ENCODE results near the gene NEURL1B. TPM values are rescaled to one million over a fixed set of nuclear protein-coding genes. Genes with fewer than 3 reads are reported as not detected.
A peak's percentile ranks its signal among the peaks of the same experiment; 100 is the strongest.

NEURL1B gene
- total RNA-seq, 6 experiments from 2014 or later, result 2.0 to 8.6 (median 7.1) TPM

GRCh38 chr5:172730222-172730621 is 89.2 kb downstream of the NEURL1B start:
- no peak for DNase-seq
- Mint-ChIP-seq H3K4me3 (no peak overlapping the region), H3K27me3 (ENCODE audit: insufficient read depth) (peaks cover 3% of the 10 kb centered on the region), H3K36me3 (ENCODE audit: low read depth) (no peaks in the 10 kb centered on the region), H3K4me1 (ENCODE audit: low read depth) (peaks cover 36% of the 10 kb centered on the region), H3K9me3 (no peaks in the 10 kb centered on the region), H3K27ac (no peak overlapping the region)
- no peak for TF ChIP-seq CTCF (IDR thresholded peaks at IDR 0.05)

GRCh38 chr5:172730981-172731679 is 90.1 kb downstream of the NEURL1B start:
- TF ChIP-seq CTCF (IDR thresholded peaks at IDR 0.05), result no peak
- Mint-ChIP-seq H3K27me3 (ENCODE audit: insufficient read depth) (peaks cover 3% of the 10 kb centered on the region), H3K27ac (peak overlapping the region; percentile 100), H3K4me1 (ENCODE audit: low read depth) (peaks cover 36% of the 10 kb centered on the region), H3K4me3 (no peak overlapping the region; the same call in 1 of the 2 replicates), H3K9me3 (no peaks in the 10 kb centered on the region), H3K36me3 (ENCODE audit: low read depth) (no peaks in the 10 kb centered on the region)
- DNase-seq, result no peak

- H3K4me1 Mint-ChIP-seq (ENCODE audit: low read depth), result peaks cover 36% of the 10 kb centered on the region
- no peak overlapping the region; the same call in 1 of the 2 replicates for H3K4me3 Mint-ChIP-seq
- no peak for DNase-seq
- H3K27me3 Mint-ChIP-seq (ENCODE audit: insufficient read depth), result peaks cover 3% of the 10 kb centered on the region
- peak overlapping the region; percentile 100 for H3K27ac Mint-ChIP-seq
- no peaks in the 10 kb centered on the region for H3K36me3 Mint-ChIP-seq (ENCODE audit: low read depth)
- H3K9me3 Mint-ChIP-seq, result no peaks in the 10 kb centered on the region
- TF ChIP-seq CTCF (IDR thresholded peaks at IDR 0.05), result no peak
These were observed 90.6 kb downstream of the NEURL1B start for GRCh38 chr5:172731680-172732074.

- peaks cover 36% of the 10 kb centered on the region for H3K4me1 Mint-ChIP-seq (ENCODE audit: low read depth)
- DNase-seq, result no peak
These were observed 91.3 kb downstream of the NEURL1B start for GRCh38 chr5:172732201-172732865.

More at GRCh38 chr5:172732201-172732865, 91.3 kb downstream of the NEURL1B start:
- Mint-ChIP-seq H3K27ac (peak overlapping the region; percentile 100), H3K4me3 (peak overlapping the region; percentile 78), H3K36me3 (ENCODE audit: low read depth) (no peaks in the 10 kb centered on the region), H3K9me3 (no peaks in the 10 kb centered on the region), H3K27me3 (ENCODE audit: insufficient read depth) (peaks cover 3% of the 10 kb centered on the region)
- no peak for TF ChIP-seq CTCF (IDR thresholded peaks at IDR 0.05)
